IMR-90 (cell line): ENCODE results near the gene SERBP1. TPM values are rescaled to one million over a fixed set of nuclear protein-coding genes. Genes with fewer than 3 reads are reported as not detected.

ENCODE experiments used
- ATAC-seq: fragments of 200-7000 bp; cut with Tn5 transposase; 2 replicates; pipeline ENCODE4 v1.9.1; 2020; ENCODE audit warnings: low read depth, mild to moderate bottlenecking, moderate library complexity
- BruUV-seq: library from RNA; stranded (reverse); fragments of 400-500 nt; replicated peaks from 2 replicates; lab custom pipeline; 2021; lab: Mats Ljungman, UMichigan
- CTCF ChIA-PET: fragments of 300-600 bp; formaldehyde crosslinking; extraction: SDS; loops from one replicate; lab custom pipeline; 2021; ENCODE audit warnings: antibody characterized with exemption; lab: Yijun Ruan, JAX
- POLR2A ChIA-PET: fragments of 300-600 bp; sonication (Branson Sonifier 250); formaldehyde crosslinking; loops from one replicate; lab custom pipeline; 2022; ENCODE audit warnings: antibody characterized with exemption; ENCODE audit not compliant: unreplicated experiment; lab: Charles Lee
- DNase-seq: peaks from one replicate; pipeline ENCODE4 v3.0.0; 2013
- H2AFZ ChIP-seq: replicated peaks from 2 replicates; pipeline ENCODE3; 2013; ENCODE audit warnings: low read length, mild to moderate bottlenecking; ENCODE audit not compliant: poor library complexity
- H2AK5ac ChIP-seq: 2 replicates; pipeline ENCODE4 v1.6.1; 2013; ENCODE audit warnings: low read depth, low read length, inconsistent platforms
- H2AK9ac ChIP-seq: replicated peaks from 2 replicates; pipeline ENCODE3; 2013; ENCODE audit warnings: mild to moderate bottlenecking, low read depth, low read length, moderate library complexity; ENCODE audit not compliant: poor library complexity
- H2BK120ac ChIP-seq: 2 replicates; pipeline ENCODE4 v1.6.1; 2013; ENCODE audit warnings: low read depth, low read length, inconsistent platforms
- H2BK15ac ChIP-seq: 3 replicates; pipeline ENCODE4 v1.6.1; 2013; ENCODE audit warnings: low read depth, low read length, inconsistent platforms
- H2BK20ac ChIP-seq: 2 replicates; pipeline ENCODE4 v1.6.1; 2013; ENCODE audit warnings: low read depth, mild to moderate bottlenecking, inconsistent platforms, low read length, moderate library complexity
- H2BK5ac ChIP-seq: 2 replicates; pipeline ENCODE4 v1.6.1; 2013; ENCODE audit warnings: mild to moderate bottlenecking, low read depth, low read length, inconsistent platforms; ENCODE audit not compliant: poor library complexity, severe bottlenecking
- H3K14ac ChIP-seq: replicated peaks from 2 replicates; pipeline ENCODE4 v1.6.1; 2013; ENCODE audit warnings: low read depth, low read length, inconsistent platforms
- H3K18ac ChIP-seq: 2 replicates; pipeline ENCODE4 v1.6.1; 2013; ENCODE audit warnings: low read depth, low read length, control low read depth
- H3K23ac ChIP-seq: 2 replicates; pipeline ENCODE4 v1.6.1; 2013; ENCODE audit warnings: low read depth, low read length, inconsistent platforms
- H3K27ac ChIP-seq: 2 replicates; pipeline ENCODE4 v1.5.1; 2013; ENCODE audit warnings: mild to moderate bottlenecking, control low read depth, low read length; ENCODE audit not compliant: insufficient read depth
- H3K27me3 ChIP-seq: 2 replicates; pipeline ENCODE4 v1.6.1; 2013; ENCODE audit warnings: low read length; ENCODE audit not compliant: control insufficient read depth, insufficient read depth
- H3K36me3 ChIP-seq: 2 replicates; pipeline ENCODE4 v1.6.1; 2013; ENCODE audit warnings: low read length, mixed read lengths; ENCODE audit not compliant: control insufficient read depth, insufficient read depth
- H3K4ac ChIP-seq: 2 replicates; pipeline ENCODE4 v1.6.1; 2013; ENCODE audit warnings: low read depth, low read length, inconsistent platforms
- H3K4me1 ChIP-seq: 2 replicates; pipeline ENCODE4 v1.6.1; 2013; ENCODE audit warnings: low read length, mixed read lengths; ENCODE audit not compliant: control insufficient read depth, insufficient read depth
- H3K4me2 ChIP-seq: 2 replicates; pipeline ENCODE4 v1.6.1; 2013; ENCODE audit warnings: low read depth, mild to moderate bottlenecking, control low read depth, low read length, moderate library complexity
- H3K4me3 ChIP-seq: 2 replicates; pipeline ENCODE4 v1.5.1; 2013; ENCODE audit warnings: low read depth, mild to moderate bottlenecking, control low read depth, low read length, moderate library complexity; ENCODE audit not compliant: insufficient read depth
- H3K56ac ChIP-seq: 2 replicates; pipeline ENCODE4 v1.6.1; 2013; ENCODE audit warnings: low read length, inconsistent platforms; ENCODE audit not compliant: insufficient read depth; ENCODE audit errors: extremely low read depth
- H3K79me1 ChIP-seq, 2 experiments: 2 replicates each; pipeline ENCODE4 v1.6.1; 2013; ENCODE audit warnings: low read length in 2 of 2, inconsistent platforms in 1 of 2, low read depth in 1 of 2
- H3K9ac ChIP-seq: 2 replicates; pipeline ENCODE4 v1.6.1; 2013; ENCODE audit warnings: low read depth, low read length, control low read depth
- H3K9me1 ChIP-seq: 2 replicates; pipeline ENCODE4 v1.6.1; 2013; ENCODE audit warnings: low read length, inconsistent platforms; ENCODE audit not compliant: insufficient read depth
- H3K9me3 ChIP-seq: 2 replicates; pipeline ENCODE4 v1.6.1; 2013; ENCODE audit warnings: low read length; ENCODE audit not compliant: control insufficient read depth, insufficient read depth
- H4K20me1 ChIP-seq: 2 replicates; pipeline ENCODE4 v1.6.1; 2013; ENCODE audit warnings: low read length, inconsistent platforms; ENCODE audit not compliant: insufficient read depth
- H4K5ac ChIP-seq: 2 replicates; pipeline ENCODE4 v1.6.1; 2013; ENCODE audit warnings: mild to moderate bottlenecking, low read depth, low read length, control low read depth
- H4K8ac ChIP-seq, 2 experiments: 2 replicates each; pipeline ENCODE4 v1.6.1; 2013; ENCODE audit warnings: low read depth in 2 of 2, low read length in 2 of 2, control low read depth in 1 of 2, inconsistent platforms in 1 of 2
- H4K91ac ChIP-seq: 2 replicates; pipeline ENCODE4 v1.6.1; 2013; ENCODE audit warnings: low read depth, low read length, inconsistent platforms; ENCODE audit not compliant: insufficient read depth
- BHLHE40 ChIP-seq: fragments of 150-350 bp; IDR thresholded peaks from 2 replicates; pipeline ENCODE4 v1.6.1; 2016; ENCODE audit warnings: mild to moderate bottlenecking, low read depth, low read length
- CEBPB ChIP-seq: IDR thresholded peaks from 2 replicates; pipeline ENCODE4 v1.6.1; 2012; ENCODE audit warnings: low read depth, low read length, improper control_type of control experiment
- CHD1 ChIP-seq: IDR thresholded peaks from 2 replicates; pipeline ENCODE4 v1.6.1; 2012; ENCODE audit warnings: low read depth, low read length, improper control_type of control experiment
- FOS ChIP-seq: fragments of 150-350 bp; IDR thresholded peaks from 2 replicates; pipeline ENCODE4 v1.6.1; 2016; ENCODE audit warnings: low read depth, low read length
- MAFK ChIP-seq: IDR thresholded peaks from 2 replicates; pipeline ENCODE4 v1.6.1; 2012; ENCODE audit warnings: low read depth, low read length, improper control_type of control experiment
- MAZ ChIP-seq: IDR thresholded peaks from 2 replicates; pipeline ENCODE4 v1.6.1; 2012; ENCODE audit warnings: low read depth, mild to moderate bottlenecking, low read length, improper control_type of control experiment, moderate library complexity, borderline replicate concordance
- MXI1 ChIP-seq: IDR thresholded peaks from 2 replicates; pipeline ENCODE4 v1.6.1; 2012; ENCODE audit warnings: low read depth, mild to moderate bottlenecking, low read length, moderate library complexity, borderline replicate concordance
- NFE2L2 ChIP-seq: fragments of 150-350 bp; IDR thresholded peaks from 2 replicates; pipeline ENCODE4 v1.6.1; 2016; ENCODE audit warnings: low read depth, mild to moderate bottlenecking, low read length
- RAD21 ChIP-seq: IDR thresholded peaks from 2 replicates; pipeline ENCODE4 v1.6.1; 2012; ENCODE audit warnings: low read length, improper control_type of control experiment
- RCOR1 ChIP-seq: IDR thresholded peaks from 2 replicates; pipeline ENCODE4 v1.6.1; 2012; ENCODE audit warnings: mild to moderate bottlenecking, low read length, improper control_type of control experiment; ENCODE audit not compliant: insufficient replicate concordance
- RFX5 ChIP-seq: IDR thresholded peaks from 2 replicates; pipeline ENCODE4 v1.8.0; 2012; ENCODE audit warnings: low read depth, mild to moderate bottlenecking, low read length, moderate library complexity
- SMC3 ChIP-seq: fragments of 150-350 bp; IDR thresholded peaks from 2 replicates; pipeline ENCODE4 v1.6.1; 2016; ENCODE audit warnings: low read depth, mild to moderate bottlenecking, antibody characterized with exemption, low read length, moderate library complexity
- WGBS, 2 experiments: methylation state at CpG; one replicate each; pipeline versions ENCODE4 v1.1.5 to v1.1.7; 2013; ENCODE audit warnings: missing lambda C conversion rate in 2 of 2; ENCODE audit not compliant: insufficient read length in 1 of 2; ENCODE audit errors: extremely low coverage in 2 of 2; 5-methylcytosine and 5-hydroxymethylcytosine counted together
- dilution Hi-C: fragments of 300-500 bp; cut with HindIII; formaldehyde crosslinking; loops from one replicate; pipeline ENCODE4 v1.14.3; 2018; ENCODE audit warnings: low sequenced_read_pairs; ENCODE audit not compliant: unreplicated experiment
- in situ Hi-C: fragments of 300-500 bp; cut with MboI; formaldehyde crosslinking; loops from 3 replicates; pipeline ENCODE4 v1.14.3; 2019; ENCODE audit warnings: low sequenced_read_pairs, inconsistent platforms, mixed read lengths
- intact Hi-C: fragments of 100-400 bp; cut with micrococcal nuclease; formaldehyde crosslinking; loops from 2 replicates; pipeline ENCODE4 v1.10.0; 2022
- polyA plus RNA-seq, 3 experiments: library from polyadenylated mRNA; depleted of rRNA; stranded (reverse); fragments of >200 nt; gene quantifications; 2 replicates each; pipeline ENCODE4 v1.2.3, GENCODE V29; 2012; ENCODE audit warnings: low replicate concordance in 1 of 3
- total RNA-seq: library from RNA; depleted of rRNA; stranded (reverse); fragments of >200 nt; gene quantifications from 2 replicates; pipeline ENCODE4 v1.2.3, GENCODE V29; 2012
- TF ChIP-seq, protein P1 (sequence below): conservative IDR thresholded peaks from 2 replicates; pipeline ENCODE4 v1.5.1; 2012; ENCODE audit warnings: mild to moderate bottlenecking, low read depth, low read length, improper control_type of control experiment
- TF ChIP-seq, protein P2 (sequence below): fragments of 150-350 bp; IDR thresholded peaks from 2 replicates; pipeline ENCODE4 v1.6.1; 2017; ENCODE audit warnings: mild to moderate bottlenecking, antibody characterized with exemption, low read length, low read depth
- TF ChIP-seq, protein P3 (sequence below): fragments of 150-350 bp; IDR thresholded peaks from 2 replicates; pipeline ENCODE4 v1.6.1; 2016; ENCODE audit warnings: low read depth, mild to moderate bottlenecking, low read length, moderate library complexity, borderline replicate concordance

Gene SERBP1
- total and polyA plus RNA-seq, 2 of the 4 experiments (the other 2 are of a cell fraction): 94.1 to 153 TPM

DNA sequence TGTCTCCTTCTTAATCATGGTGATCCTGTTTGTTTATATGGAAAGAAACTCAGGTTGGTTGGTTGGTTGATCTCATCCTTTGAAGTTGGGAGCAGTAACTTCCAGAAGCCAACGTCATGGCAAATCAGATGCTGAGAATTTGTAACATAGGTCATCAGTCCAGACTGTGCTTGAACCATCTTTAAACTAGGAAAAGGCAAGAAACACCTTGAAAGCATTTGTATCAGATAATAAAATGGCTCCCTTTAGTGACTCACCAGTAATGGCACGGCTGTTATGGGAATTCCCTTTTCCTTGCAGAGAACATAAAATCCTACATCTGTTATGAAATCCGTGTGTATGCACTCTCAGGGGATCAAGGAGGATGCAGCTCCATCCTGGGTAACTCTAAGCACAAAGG lies 58.1 kb downstream of the SERBP1 start:
- no peak overlapping the region for H3K18ac ChIP-seq
- H3K56ac ChIP-seq: no peak overlapping the region
- H3K4ac ChIP-seq: no peak overlapping the region
- DNase-seq: peak; percentile 46
- no peak overlapping the region for H4K5ac ChIP-seq
- H3K36me3 ChIP-seq: no peaks in the 10 kb centered on the region
- WGBS, 2 experiments: no CpG with 5 or more reads among the region's 3 CpGs
- TF ChIP-seq FOS (no peak), MAZ (no peak), CHD1 (no peak), NFE2L2 (no peak), MXI1 (no peak), CEBPB (no peak), RAD21 (no peak), RFX5 (no peak), SMC3 (no peak), BHLHE40 (no peak), MAFK (no peak), RCOR1 (no peak)
- TF ChIP-seq, protein P1, sequence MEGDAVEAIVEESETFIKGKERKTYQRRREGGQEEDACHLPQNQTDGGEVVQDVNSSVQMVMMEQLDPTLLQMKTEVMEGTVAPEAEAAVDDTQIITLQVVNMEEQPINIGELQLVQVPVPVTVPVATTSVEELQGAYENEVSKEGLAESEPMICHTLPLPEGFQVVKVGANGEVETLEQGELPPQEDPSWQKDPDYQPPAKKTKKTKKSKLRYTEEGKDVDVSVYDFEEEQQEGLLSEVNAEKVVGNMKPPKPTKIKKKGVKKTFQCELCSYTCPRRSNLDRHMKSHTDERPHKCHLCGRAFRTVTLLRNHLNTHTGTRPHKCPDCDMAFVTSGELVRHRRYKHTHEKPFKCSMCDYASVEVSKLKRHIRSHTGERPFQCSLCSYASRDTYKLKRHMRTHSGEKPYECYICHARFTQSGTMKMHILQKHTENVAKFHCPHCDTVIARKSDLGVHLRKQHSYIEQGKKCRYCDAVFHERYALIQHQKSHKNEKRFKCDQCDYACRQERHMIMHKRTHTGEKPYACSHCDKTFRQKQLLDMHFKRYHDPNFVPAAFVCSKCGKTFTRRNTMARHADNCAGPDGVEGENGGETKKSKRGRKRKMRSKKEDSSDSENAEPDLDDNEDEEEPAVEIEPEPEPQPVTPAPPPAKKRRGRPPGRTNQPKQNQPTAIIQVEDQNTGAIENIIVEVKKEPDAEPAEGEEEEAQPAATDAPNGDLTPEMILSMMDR: no peak
- TF ChIP-seq, protein P2, sequence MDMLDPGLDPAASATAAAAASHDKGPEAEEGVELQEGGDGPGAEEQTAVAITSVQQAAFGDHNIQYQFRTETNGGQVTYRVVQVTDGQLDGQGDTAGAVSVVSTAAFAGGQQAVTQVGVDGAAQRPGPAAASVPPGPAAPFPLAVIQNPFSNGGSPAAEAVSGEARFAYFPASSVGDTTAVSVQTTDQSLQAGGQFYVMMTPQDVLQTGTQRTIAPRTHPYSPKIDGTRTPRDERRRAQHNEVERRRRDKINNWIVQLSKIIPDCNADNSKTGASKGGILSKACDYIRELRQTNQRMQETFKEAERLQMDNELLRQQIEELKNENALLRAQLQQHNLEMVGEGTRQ: no peak
- TF ChIP-seq, protein P3, sequence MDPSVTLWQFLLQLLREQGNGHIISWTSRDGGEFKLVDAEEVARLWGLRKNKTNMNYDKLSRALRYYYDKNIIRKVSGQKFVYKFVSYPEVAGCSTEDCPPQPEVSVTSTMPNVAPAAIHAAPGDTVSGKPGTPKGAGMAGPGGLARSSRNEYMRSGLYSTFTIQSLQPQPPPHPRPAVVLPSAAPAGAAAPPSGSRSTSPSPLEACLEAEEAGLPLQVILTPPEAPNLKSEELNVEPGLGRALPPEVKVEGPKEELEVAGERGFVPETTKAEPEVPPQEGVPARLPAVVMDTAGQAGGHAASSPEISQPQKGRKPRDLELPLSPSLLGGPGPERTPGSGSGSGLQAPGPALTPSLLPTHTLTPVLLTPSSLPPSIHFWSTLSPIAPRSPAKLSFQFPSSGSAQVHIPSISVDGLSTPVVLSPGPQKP: no peak
- H2AK5ac ChIP-seq: no peak overlapping the region
- CTCF ChIA-PET: no interaction called here
- dilution Hi-C loops: no loop called here
- H2BK120ac ChIP-seq: no peak overlapping the region
- in situ Hi-C loops: no loop called here
- H2BK15ac ChIP-seq: no peak overlapping the region
- H2BK20ac ChIP-seq: no peak overlapping the region
- H3K23ac ChIP-seq: no peak overlapping the region
- no peak overlapping the region for H3K9ac ChIP-seq
- POLR2A ChIA-PET: no interaction called here
- no peak overlapping the region for H3K4me3 ChIP-seq
- no peak overlapping the region for H3K27ac ChIP-seq
- no peak overlapping the region for H3K14ac ChIP-seq
- no peak overlapping the region for H2AFZ ChIP-seq
- no peak overlapping the region for H3K4me2 ChIP-seq
- H4K20me1 ChIP-seq: no peaks in the 10 kb centered on the region
- no peaks in the 10 kb centered on the region; the same call in 1 of the 2 replicates for H3K4me1 ChIP-seq
- no peaks in the 10 kb centered on the region for H3K9me3 ChIP-seq
- BruUV-seq: no TSS peak
- no peak overlapping the region for H2BK5ac ChIP-seq
- intact Hi-C loops: no loop called here
- no peak; the same call in 1 of the 2 replicates for ATAC-seq
- no peak overlapping the region for H2AK9ac ChIP-seq
- H3K27me3 ChIP-seq: no peaks in the 10 kb centered on the region
- H4K8ac ChIP-seq: no peak overlapping the region
- H4K91ac ChIP-seq: no peak overlapping the region
- no peaks in the 10 kb centered on the region for H3K9me1 ChIP-seq
- no peaks in the 10 kb centered on the region for H3K79me1 ChIP-seq
